Measurements from ENCODE around the gene SEC23IP.
"Not testable (repeated sequence)": the region's sequence is repeated elsewhere in the genome, so short reads cannot be mapped to it uniquely, and the experiment has no call there.

The SEC23IP gene

DNA sequence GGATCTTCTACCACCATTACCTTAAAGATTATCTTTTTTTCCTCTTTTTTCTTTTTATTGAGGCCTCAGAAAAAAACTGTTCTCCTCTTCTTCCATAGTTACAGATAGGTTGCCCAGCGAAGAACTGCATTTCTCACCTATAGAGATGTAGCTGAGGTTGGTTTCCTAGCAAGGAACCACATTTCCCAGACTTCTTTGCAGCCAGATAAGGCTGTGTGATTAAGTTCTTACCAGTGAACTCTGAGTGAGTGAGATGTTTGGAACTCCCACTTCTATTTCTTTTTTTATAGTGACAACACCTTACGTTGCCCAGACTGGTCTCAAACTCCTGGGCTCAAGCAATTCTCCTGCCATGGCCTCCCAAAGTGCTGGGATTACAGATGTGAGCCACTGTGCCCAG lies 14.0 kb upstream of the SEC23IP start:
- no peak overlapping the region for H3K4me3 ChIP-seq (ENCODE audit: low read depth, low read length)
- no peaks in the 10 kb centered on the region for H3K4me1 ChIP-seq (ENCODE audit: control insufficient read depth, insufficient read depth, low read length)
- H3K9me3 ChIP-seq (ENCODE audit: control insufficient read depth, insufficient read depth, low read depth, low read length): no peaks in the 10 kb centered on the region
- ChIA-PET POLR2A (no interaction called here), CTCF (interaction anchor here (0.6 kb wide), 1 partner anchor 19 kb away, joined by 3 read pairs; no protein-coding TSS in a partner anchor)
- H3K36me3 ChIP-seq (ENCODE audit: control insufficient read depth in 2 of 2, insufficient read depth in 1 of 2, low read length in 2 of 2): no peaks in the 10 kb centered on the region
- TF ChIP-seq ZNF843 (tag by site-specific recombination; IDR thresholded peaks at IDR 0.05) (no peak), ZNF202 (tag by site-specific recombination; IDR thresholded peaks at IDR 0.05; ENCODE audit: borderline replicate concordance) (no peak), ZNF223 (tag by site-specific recombination; IDR thresholded peaks at IDR 0.05) (no peak)
- TF ChIP-seq, protein P1, sequence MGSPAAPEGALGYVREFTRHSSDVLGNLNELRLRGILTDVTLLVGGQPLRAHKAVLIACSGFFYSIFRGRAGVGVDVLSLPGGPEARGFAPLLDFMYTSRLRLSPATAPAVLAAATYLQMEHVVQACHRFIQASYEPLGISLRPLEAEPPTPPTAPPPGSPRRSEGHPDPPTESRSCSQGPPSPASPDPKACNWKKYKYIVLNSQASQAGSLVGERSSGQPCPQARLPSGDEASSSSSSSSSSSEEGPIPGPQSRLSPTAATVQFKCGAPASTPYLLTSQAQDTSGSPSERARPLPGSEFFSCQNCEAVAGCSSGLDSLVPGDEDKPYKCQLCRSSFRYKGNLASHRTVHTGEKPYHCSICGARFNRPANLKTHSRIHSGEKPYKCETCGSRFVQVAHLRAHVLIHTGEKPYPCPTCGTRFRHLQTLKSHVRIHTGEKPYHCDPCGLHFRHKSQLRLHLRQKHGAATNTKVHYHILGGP (tag by site-specific recombination; IDR thresholded peaks at IDR 0.05): no peak
- H3K27ac ChIP-seq (ENCODE audit: extremely low read depth, low read depth, low read length): no peak overlapping the region

DNA sequence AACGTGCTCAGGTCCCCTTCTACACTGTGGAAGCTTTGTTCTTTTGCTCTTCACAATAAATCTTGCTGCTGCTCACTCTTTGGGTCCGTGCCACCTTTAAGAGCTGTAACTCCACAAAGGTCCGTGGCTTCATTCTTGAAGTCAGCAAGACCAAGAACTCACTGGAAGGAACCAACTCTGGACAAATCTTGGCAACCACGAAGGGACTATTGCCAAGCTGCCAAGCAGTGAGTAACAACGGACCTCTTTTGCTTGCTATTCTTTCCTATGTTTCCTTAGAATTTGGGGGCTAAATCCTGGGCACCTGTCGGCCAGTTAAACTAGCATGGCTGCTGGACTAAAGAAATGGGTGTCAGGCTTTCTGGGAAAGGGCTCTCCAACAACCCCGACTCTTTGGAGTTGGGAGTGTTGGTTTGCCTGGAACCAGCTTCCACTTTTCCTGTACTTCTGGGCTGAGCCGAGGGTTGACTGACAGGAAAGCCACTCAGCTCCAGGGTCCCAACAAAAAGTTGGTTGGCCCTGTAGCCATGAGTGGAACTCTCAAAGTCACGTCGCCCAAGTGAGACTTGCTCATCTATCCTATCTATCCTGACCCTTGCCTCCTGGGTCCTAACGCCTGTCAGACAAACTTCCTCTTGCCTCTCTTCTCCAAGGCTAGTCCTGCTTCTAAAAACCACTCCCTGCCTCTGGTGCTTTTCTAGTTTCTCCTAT lies 8.5 kb upstream of the SEC23IP start:
- not testable (repeated sequence) for H3K36me3 ChIP-seq (ENCODE audit: control insufficient read depth in 2 of 2, insufficient read depth in 1 of 2, low read length in 2 of 2); H3K27ac ChIP-seq (ENCODE audit: extremely low read depth, low read depth, low read length); H3K4me3 ChIP-seq (ENCODE audit: low read depth, low read length); H3K4me1 ChIP-seq (ENCODE audit: control insufficient read depth, insufficient read depth, low read length); H3K9me3 ChIP-seq (ENCODE audit: control insufficient read depth, insufficient read depth, low read depth, low read length)
- ChIA-PET POLR2A (interaction anchor here (1.4 kb wide), 2 partner anchors 8 to 11 kb away, joined by 4 to 6 read pairs; partner anchors contain the start of genes MCMBP and SEC23IP), CTCF (interaction anchor here (0.6 kb wide), 1 partner anchor 8 kb away, joined by 3 read pairs; the partner anchor contains the start of gene SEC23IP)
- TF ChIP-seq, protein P2, sequence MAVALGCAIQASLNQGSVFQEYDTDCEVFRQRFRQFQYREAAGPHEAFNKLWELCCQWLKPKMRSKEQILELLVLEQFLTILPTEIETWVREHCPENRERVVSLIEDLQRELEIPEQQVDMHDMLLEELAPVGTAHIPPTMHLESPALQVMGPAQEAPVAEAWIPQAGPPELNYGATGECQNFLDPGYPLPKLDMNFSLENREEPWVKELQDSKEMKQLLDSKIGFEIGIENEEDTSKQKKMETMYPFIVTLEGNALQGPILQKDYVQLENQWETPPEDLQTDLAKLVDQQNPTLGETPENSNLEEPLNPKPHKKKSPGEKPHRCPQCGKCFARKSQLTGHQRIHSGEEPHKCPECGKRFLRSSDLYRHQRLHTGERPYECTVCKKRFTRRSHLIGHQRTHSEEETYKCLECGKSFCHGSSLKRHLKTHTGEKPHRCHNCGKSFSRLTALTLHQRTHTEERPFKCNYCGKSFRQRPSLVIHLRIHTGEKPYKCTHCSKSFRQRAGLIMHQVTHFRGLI (tag by site-specific recombination; IDR thresholded peaks at IDR 0.05): peak; percentile 36

DNA sequence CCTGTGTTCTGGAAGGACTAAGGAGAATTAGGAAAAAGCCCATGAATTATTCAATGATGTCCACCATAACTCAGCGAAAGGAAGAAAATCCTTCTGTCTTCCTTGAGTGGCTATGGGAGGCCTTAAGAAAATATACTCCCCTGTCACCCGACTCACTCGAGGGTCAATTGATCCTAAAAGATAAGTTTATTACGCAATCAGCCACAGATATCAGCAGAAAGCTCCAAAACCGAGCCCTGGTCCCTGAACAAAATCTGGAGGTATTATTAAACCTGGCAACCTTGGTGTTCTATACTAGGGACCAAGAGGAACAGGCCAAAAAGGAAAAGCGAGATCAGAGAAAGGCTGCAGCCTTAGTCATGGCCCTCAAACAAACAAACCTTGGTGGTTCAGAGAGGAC lies 6.5 kb upstream of the SEC23IP start:
- H3K27ac ChIP-seq (ENCODE audit: extremely low read depth, low read depth, low read length); H3K4me1 ChIP-seq (ENCODE audit: control insufficient read depth, insufficient read depth, low read length); H3K4me3 ChIP-seq (ENCODE audit: low read depth, low read length); H3K9me3 ChIP-seq (ENCODE audit: control insufficient read depth, insufficient read depth, low read depth, low read length); H3K36me3 ChIP-seq (ENCODE audit: control insufficient read depth in 2 of 2, insufficient read depth in 1 of 2, low read length in 2 of 2); CTCF ChIA-PET: not testable (repeated sequence)
- POLR2A ChIA-PET: interaction anchor here (0.8 to 1.2 kb wide), 2 partner anchors 13 to 20 kb away, joined by 3 to 5 read pairs; partner anchors contain the start of gene MCMBP

DNA sequence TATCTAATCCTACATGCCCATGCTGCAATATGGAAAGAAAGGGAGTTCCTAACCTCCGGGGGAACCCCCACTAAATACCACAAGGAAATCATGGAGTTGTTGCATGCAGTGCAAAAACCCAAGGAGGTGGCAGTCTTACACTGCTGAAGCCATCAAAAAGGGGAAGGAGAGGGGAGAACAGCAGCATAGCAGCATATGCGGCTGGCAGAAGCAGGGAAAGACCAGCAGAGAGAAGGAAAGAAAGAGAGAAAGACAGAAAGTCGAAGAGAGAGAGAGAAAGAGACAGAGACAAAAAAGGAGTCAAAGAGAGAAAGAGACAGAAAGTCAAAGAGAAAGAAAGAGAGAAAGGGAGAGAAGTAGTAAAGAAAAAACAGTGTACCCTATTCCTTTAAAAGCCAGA lies 3.8 kb upstream of the SEC23IP start:
- H3K9me3 ChIP-seq (ENCODE audit: control insufficient read depth, insufficient read depth, low read depth, low read length); H3K27ac ChIP-seq (ENCODE audit: extremely low read depth, low read depth, low read length); CTCF ChIA-PET; H3K4me3 ChIP-seq (ENCODE audit: low read depth, low read length); H3K36me3 ChIP-seq (ENCODE audit: control insufficient read depth in 2 of 2, insufficient read depth in 1 of 2, low read length in 2 of 2); POLR2A ChIA-PET; H3K4me1 ChIP-seq (ENCODE audit: control insufficient read depth, insufficient read depth, low read length): not testable (repeated sequence)
- peak; percentile 85 for TF ChIP-seq PRDM1 (tag by site-specific recombination; IDR thresholded peaks at IDR 0.05)

DNA sequence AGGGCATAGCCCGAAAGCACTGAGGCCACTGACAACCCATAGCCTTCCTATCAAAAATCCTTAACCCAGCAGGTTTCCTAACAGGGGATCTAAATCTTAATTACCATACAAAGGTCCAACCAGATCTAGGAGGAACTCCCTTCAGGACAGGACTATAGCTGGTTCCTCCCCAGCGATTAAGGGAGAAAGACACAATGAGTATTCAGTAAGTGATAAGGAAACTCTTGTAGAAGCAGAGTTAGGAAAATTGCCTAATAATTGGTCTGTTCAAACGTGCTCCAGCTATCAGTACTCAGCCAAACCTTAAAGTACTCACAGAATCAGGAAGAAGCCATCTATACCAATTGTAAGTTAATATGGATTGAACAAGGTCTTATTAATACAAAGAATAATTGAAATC lies 3.3 kb upstream of the SEC23IP start:
- POLR2A ChIA-PET: not testable (repeated sequence)

DNA sequence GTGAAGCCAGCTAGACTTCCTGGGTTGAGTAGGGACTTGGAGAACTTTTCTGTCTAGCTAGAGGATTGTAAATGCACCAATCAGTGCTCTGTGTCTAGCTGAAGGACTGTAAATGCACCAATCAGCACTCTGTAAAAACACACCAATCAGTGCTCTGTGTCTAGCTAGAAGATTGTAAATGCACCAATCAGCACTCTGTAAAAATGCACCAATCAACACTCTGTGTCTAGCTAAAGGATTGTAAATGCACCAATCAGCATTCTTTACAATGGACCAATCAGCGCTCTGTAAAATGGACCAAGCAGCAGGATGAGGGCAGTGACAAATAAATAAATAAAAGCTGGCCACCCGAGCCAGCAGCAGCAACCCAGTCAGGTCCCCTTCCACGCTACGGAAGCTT lies 2.2 kb upstream of the SEC23IP start:
- H3K4me3 ChIP-seq (ENCODE audit: low read depth, low read length); H3K27ac ChIP-seq (ENCODE audit: extremely low read depth, low read depth, low read length); H3K9me3 ChIP-seq (ENCODE audit: control insufficient read depth, insufficient read depth, low read depth, low read length); CTCF ChIA-PET; H3K4me1 ChIP-seq (ENCODE audit: control insufficient read depth, insufficient read depth, low read length): not testable (repeated sequence)
- POLR2A ChIA-PET: interaction anchor here (3.2 kb wide), 1 partner anchor 17 kb away, joined by 49 read pairs; the partner anchor contains the start of gene MCMBP
- H3K36me3 ChIP-seq (ENCODE audit: control insufficient read depth in 2 of 2, insufficient read depth in 1 of 2, low read length in 2 of 2): peaks cover 0 to 13% of the 10 kb centered on the region in 2 experiments; a peak in 1 of 3 replicates

More for the DNA sequence above, 3.3 kb upstream of the SEC23IP start:
- H3K9me3 ChIP-seq (ENCODE audit: control insufficient read depth, insufficient read depth, low read depth, low read length); H3K4me3 ChIP-seq (ENCODE audit: low read depth, low read length); H3K4me1 ChIP-seq (ENCODE audit: control insufficient read depth, insufficient read depth, low read length); CTCF ChIA-PET; H3K36me3 ChIP-seq (ENCODE audit: control insufficient read depth in 2 of 2, insufficient read depth in 1 of 2, low read length in 2 of 2); H3K27ac ChIP-seq (ENCODE audit: extremely low read depth, low read depth, low read length): not testable (repeated sequence)
